Kidney (tissue), 14 donors: ENCODE measurements around the gene MAN2C1. TPM values are rescaled to one million over a fixed set of nuclear protein-coding genes. Genes with fewer than 3 reads are reported as not detected.

ENCODE experiments used
- DNase-seq, 5 donors: peaks; one replicate each; pipeline ENCODE4 v3.0.0-alpha.2; 2013 to 2020
- FAIRE-seq: peaks from 2 replicates; lab custom pipeline; 2012; peaks lifted over from hg19 to GRCh38; lab: Jason Lieb, UNC
- H3K27ac ChIP-seq, 2 donors: one replicate each; pipeline ENCODE4 v1.7.0; 2013; ENCODE audit warnings: low read depth in 2 of 2, low read length in 2 of 2, inconsistent platforms in 1 of 2
- H3K27me3 ChIP-seq: one replicate; pipeline ENCODE4 v1.7.1; 2013; ENCODE audit warnings: low read length, inconsistent platforms; ENCODE audit not compliant: control insufficient read depth, insufficient read depth
- H3K36me3 ChIP-seq, 3 donors: one replicate each; pipeline versions ENCODE4 v1.7.0 to v1.7.1; 2013; ENCODE audit warnings: low read length in 3 of 3, control low read depth in 1 of 3, inconsistent platforms in 1 of 3; ENCODE audit not compliant: insufficient read depth in 3 of 3, control insufficient read depth in 2 of 3
- H3K4me1 ChIP-seq, 3 donors: one replicate each; pipeline versions ENCODE4 v1.7.0 to v1.7.1; 2013; ENCODE audit warnings: low read length in 3 of 3, inconsistent platforms in 1 of 3, low read depth in 1 of 3; ENCODE audit not compliant: control insufficient read depth in 2 of 3, insufficient read depth in 2 of 3
- H3K4me3 ChIP-seq, 3 donors: one replicate each; pipeline versions ENCODE4 v1.7.0 to v1.8.1; 2013; ENCODE audit warnings: low read length in 3 of 3, control low read depth in 1 of 3, inconsistent platforms in 1 of 3
- H3K9ac ChIP-seq, 3 donors: one replicate each; pipeline versions ENCODE4 v1.7.0 to v1.7.1; 2013; ENCODE audit warnings: low read length in 3 of 3, control low read depth in 1 of 3, inconsistent platforms in 1 of 3
- H3K9me3 ChIP-seq, 3 donors: one replicate each; pipeline versions ENCODE4 v1.7.0 to v1.7.1; 2013; ENCODE audit warnings: low read length in 3 of 3, control low read depth in 1 of 3, inconsistent platforms in 1 of 3; ENCODE audit not compliant: control insufficient read depth in 2 of 3, insufficient read depth in 1 of 3
- intact Hi-C: fragments of 100-400 bp; cut with DNase I; formaldehyde crosslinking; loops from one replicate; pipeline ENCODE4 v1.11.1; 2022
- polyA plus RNA-seq: library from polyadenylated mRNA; stranded (reverse); fragments of 350-450 nt; fragmentation: Illumina TruSeq; extraction: RNeasy Lipid Tissue Mini Kit (QIAGEN cat#74804); gene quantifications from one replicate; pipeline ENCODE4 v1.2.3, GENCODE V29; 2014; ENCODE audit warnings: low read depth, low replicate concordance; ENCODE audit not compliant: insufficient read depth
- total RNA-seq: library from RNA; stranded (reverse); fragmentation: NEBNext Ultra II Directional; extraction: Animal tissue kit (Norgen Biotek cat#: 25700); gene quantifications from one replicate; pipeline ENCODE4 v1.2.1, GENCODE V29; 2021
- TF ChIP-seq, protein P1 (sequence below): IDR thresholded peaks from 3 replicates; pipeline ENCODE4 v1.5.1; 2012; ENCODE audit warnings: mild to moderate bottlenecking, moderate library complexity, borderline replicate concordance; ENCODE audit not compliant: insufficient read depth; ENCODE audit errors: extremely low read depth
- donor health status: control.
- donor health status: control.
- donor health status: control.
- donor health status: control.
- donor health status: control.
- donor health status: DM: yes; HTN: yes; CAD: no.
- donor health status: Normal renal cell carcinoma (clear cell type).

The MAN2C1 gene
- total and polyA plus RNA-seq, 2 donors from 2014 or later: 126 to 246 TPM

DNA sequence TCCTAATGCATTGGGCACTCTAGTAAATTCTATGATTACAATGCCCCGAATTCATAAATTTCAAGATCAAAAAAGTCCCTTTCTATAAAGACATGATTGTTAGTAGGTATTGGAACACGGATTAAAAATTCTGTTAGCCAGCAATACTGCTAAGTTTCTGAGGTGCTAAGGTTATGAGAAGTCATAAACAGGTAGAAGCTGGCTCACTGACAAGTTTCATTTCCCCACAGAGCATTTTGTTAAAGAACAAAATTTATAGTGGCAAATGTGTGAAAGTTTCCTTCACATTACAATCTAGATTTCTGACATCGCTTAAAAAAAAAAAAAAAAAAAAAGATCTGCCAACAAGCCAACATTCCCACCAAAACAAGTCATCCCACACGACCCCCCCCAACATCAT is 12.4 kb upstream of the MAN2C1 start:
- FAIRE-seq (no peak), DNase-seq (no peak)
- no peak overlapping the region for H3K4me3 ChIP-seq
- no peaks in the 10 kb centered on the region for H3K9me3 ChIP-seq
- H3K4me1 ChIP-seq: no peaks in the 10 kb centered on the region
- H3K9ac ChIP-seq: no peak overlapping the region
- H3K27me3 ChIP-seq: no peaks in the 10 kb centered on the region
- TF ChIP-seq, protein P1, sequence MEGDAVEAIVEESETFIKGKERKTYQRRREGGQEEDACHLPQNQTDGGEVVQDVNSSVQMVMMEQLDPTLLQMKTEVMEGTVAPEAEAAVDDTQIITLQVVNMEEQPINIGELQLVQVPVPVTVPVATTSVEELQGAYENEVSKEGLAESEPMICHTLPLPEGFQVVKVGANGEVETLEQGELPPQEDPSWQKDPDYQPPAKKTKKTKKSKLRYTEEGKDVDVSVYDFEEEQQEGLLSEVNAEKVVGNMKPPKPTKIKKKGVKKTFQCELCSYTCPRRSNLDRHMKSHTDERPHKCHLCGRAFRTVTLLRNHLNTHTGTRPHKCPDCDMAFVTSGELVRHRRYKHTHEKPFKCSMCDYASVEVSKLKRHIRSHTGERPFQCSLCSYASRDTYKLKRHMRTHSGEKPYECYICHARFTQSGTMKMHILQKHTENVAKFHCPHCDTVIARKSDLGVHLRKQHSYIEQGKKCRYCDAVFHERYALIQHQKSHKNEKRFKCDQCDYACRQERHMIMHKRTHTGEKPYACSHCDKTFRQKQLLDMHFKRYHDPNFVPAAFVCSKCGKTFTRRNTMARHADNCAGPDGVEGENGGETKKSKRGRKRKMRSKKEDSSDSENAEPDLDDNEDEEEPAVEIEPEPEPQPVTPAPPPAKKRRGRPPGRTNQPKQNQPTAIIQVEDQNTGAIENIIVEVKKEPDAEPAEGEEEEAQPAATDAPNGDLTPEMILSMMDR: no peak
- no peak overlapping the region for H3K27ac ChIP-seq
- peaks cover 11 to 42% (median 30%) of the 10 kb centered on the region in 3 donors for H3K36me3 ChIP-seq
- intact Hi-C loops: no loop called here

- no peak for DNase-seq
- intact Hi-C loops: no loop called here
- no peak overlapping the region for H3K4me3 ChIP-seq
- H3K27ac ChIP-seq: no peak overlapping the region
- FAIRE-seq: no peak
- TF ChIP-seq, protein P1: no peak
- peaks cover 13 to 49% (median 32%) of the 10 kb centered on the region in 3 donors for H3K36me3 ChIP-seq
- H3K4me1 ChIP-seq: peaks cover 4 to 17% (median 13%) of the 10 kb centered on the region in 3 donors
- H3K9ac ChIP-seq: no peak overlapping the region
- H3K27me3 ChIP-seq: no peaks in the 10 kb centered on the region
- no peaks in the 10 kb centered on the region for H3K9me3 ChIP-seq
These were observed 3.7 kb upstream of the MAN2C1 start for GRCh38 chr15:75371901-75372688.

DNA sequence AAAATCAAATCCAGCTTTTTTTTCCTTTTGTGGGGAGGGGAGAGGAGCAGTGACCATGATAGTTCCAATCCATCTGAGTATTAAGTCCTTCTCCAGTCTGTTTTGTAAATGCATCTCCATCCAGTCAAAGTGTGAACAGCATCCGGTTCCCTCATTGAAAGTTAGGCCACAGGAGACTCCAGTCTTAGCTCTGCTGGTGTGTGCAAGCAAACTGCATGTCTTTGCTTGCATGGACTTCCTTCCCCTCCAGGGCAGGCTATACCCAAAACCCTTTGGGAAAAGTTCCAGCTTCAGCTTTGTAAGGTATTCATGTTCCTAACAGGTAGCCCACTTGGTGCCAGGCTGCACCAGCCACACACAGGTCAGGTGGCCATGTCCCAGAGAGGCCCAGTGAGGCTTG is 3.1 kb upstream of the MAN2C1 start:
- no peaks in the 10 kb centered on the region for H3K9me3 ChIP-seq
- no peak for DNase-seq
- H3K9ac ChIP-seq: peak overlapping the region in 1 of 3 donors; percentile 23
- no peak for FAIRE-seq
- H3K4me3 ChIP-seq: no peak overlapping the region
- H3K4me1 ChIP-seq: peaks cover 4 to 17% (median 15%) of the 10 kb centered on the region in 3 donors
- TF ChIP-seq, protein P1: no peak
- peaks cover 15 to 53% (median 33%) of the 10 kb centered on the region in 3 donors for H3K36me3 ChIP-seq
- no peaks in the 10 kb centered on the region for H3K27me3 ChIP-seq
- H3K27ac ChIP-seq: no peak overlapping the region
- intact Hi-C loops: no loop called here
